Lung (tissue), 12 donors: ENCODE data around the gene HCAR1. TPM values are rescaled to one million over a fixed set of nuclear protein-coding genes. Genes with fewer than 3 reads are reported as not detected.

Source experiments
- ATAC-seq: fragments of 200-7000 bp; cut with Tn5 transposase; one replicate; pipeline ENCODE4 v1.9.1; 2020; ENCODE audit warnings: moderate number of reproducible peaks; ENCODE audit not compliant: insufficient read depth, low FRiP score
- DNase-seq, 3 donors: peaks; one replicate each; pipeline ENCODE4 v3.0.0-alpha.2; 2013 to 2017
- H3K27ac ChIP-seq, 2 donors: one replicate each; pipeline ENCODE4 v1.5.1; 2013; ENCODE audit warnings: mild to moderate bottlenecking in 2 of 2, moderate library complexity in 2 of 2, control low read depth in 1 of 2, inconsistent platforms in 1 of 2, low read depth in 1 of 2, low read length in 1 of 2
- H3K27me3 ChIP-seq, 3 donors: one replicate each; pipeline ENCODE4 v1.5.1; 2013; ENCODE audit warnings: low read length in 2 of 3; ENCODE audit not compliant: control insufficient read depth in 3 of 3, insufficient read depth in 3 of 3
- H3K36me3 ChIP-seq, 4 donors: one replicate each; pipeline ENCODE4 v1.5.1; 2013; ENCODE audit warnings: low read length in 4 of 4, mild to moderate bottlenecking in 1 of 4, moderate library complexity in 1 of 4; ENCODE audit not compliant: control insufficient read depth in 4 of 4, insufficient read depth in 4 of 4
- H3K4me1 ChIP-seq, 5 donors: one replicate each; pipeline ENCODE4 v1.5.1; 2013; ENCODE audit warnings: low read length in 5 of 5, mild to moderate bottlenecking in 2 of 5, moderate library complexity in 1 of 5; ENCODE audit not compliant: control insufficient read depth in 5 of 5, insufficient read depth in 5 of 5
- H3K4me3 ChIP-seq: one replicate; pipeline ENCODE4 v1.5.1; 2013; ENCODE audit warnings: mild to moderate bottlenecking, control low read depth, moderate library complexity
- H3K9ac ChIP-seq, 2 donors: one replicate each; pipeline ENCODE4 v1.5.1; 2013; ENCODE audit warnings: low read length in 2 of 2, control low read depth in 1 of 2; ENCODE audit not compliant: insufficient read depth in 1 of 2
- H3K9me3 ChIP-seq, 4 donors: one replicate each; pipeline ENCODE4 v1.5.1; 2013; ENCODE audit warnings: low read length in 3 of 4, mild to moderate bottlenecking in 1 of 4, moderate library complexity in 1 of 4; ENCODE audit not compliant: control insufficient read depth in 4 of 4, insufficient read depth in 3 of 4
- WGBS, 2 donors: extraction: QIAGEN DNeasy Blood & Tissue Kit; methylation state at CpG; one replicate each; pipeline ENCODE4 v1.1.7; 2013; 5-methylcytosine and 5-hydroxymethylcytosine counted together
- polyA plus RNA-seq, 2 donors: library from polyadenylated mRNA; stranded (reverse); fragments of 200-250 nt; gene quantifications; one replicate each; pipeline ENCODE4 v1.2.1, GENCODE V29; 2013
- total RNA-seq, 2 donors: library from RNA; depleted of rRNA in 1 of 2; stranded (reverse); fragments of >200 nt in 1 of 2; gene quantifications; one replicate each; pipeline ENCODE4 v1.2.1, GENCODE V29; 2014 to 2021
- TF ChIP-seq, protein P1 (sequence below): IDR thresholded peaks from 2 replicates; pipeline ENCODE4 v1.5.1; 2012; ENCODE audit warnings: mild to moderate bottlenecking; ENCODE audit errors: control extremely low read depth, extremely low read depth
- donor health status: control.
- donor health status: control.
- donor health status: Bipolar disorder and iron deficiency.
- donor health status: healthy.
- donor health status: DM: yes; HTN: yes; CAD: no.

HCAR1 gene
- total and polyA plus RNA-seq, 4 donors = 0.29 to 2.2 (median 0.34) TPM

DNA sequence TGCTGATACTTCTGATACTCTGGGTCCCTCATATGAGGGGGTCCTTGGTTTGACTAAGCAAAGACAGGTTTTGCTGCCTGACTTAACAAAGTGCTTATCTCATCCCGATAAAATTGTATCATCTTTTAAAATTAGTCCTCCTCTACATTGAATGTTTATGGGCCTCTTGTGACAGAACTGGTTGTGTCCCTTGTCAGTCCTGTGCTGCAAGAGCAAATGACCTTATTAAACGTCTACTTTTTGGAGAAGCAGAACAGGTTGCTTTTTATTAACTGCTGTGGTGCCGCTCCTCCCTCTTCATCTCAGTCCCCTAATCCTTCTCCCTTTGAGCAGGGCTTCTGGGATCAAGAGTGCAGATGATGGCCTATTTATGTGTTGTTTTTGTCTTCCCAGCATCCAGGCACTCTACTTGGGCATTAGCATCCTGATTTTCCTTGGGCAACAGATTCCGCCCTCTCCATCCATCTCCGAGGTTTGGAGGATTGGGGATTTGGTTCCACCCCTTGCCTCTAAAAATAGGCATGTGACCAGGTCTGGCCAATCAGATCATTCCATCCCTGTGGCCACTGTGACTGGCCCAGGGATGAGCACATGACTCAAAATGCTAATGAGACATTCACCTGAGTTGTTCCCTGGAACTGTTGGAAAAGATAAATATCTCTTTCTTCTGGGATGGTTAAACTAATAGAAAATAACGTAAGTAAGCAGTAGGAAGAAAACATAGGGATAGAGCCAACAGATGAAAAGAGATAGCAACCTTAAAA, 19.1 kb upstream of the HCAR1 start:
- Histone ChIP-seq H3K36me3 (peaks cover 0 to 10% (median 2%) of the 10 kb centered on the region in 4 donors), H3K9ac (no peak overlapping the region), H3K4me3 (no peak overlapping the region), H3K9me3 (no peaks in the 10 kb centered on the region), H3K27ac (no peak overlapping the region), H3K27me3 (no peaks in the 10 kb centered on the region), H3K4me1 (peaks cover 0 to 8% (median 3%) of the 10 kb centered on the region in 5 donors)
- no peak for DNase-seq
- TF ChIP-seq, protein P1, sequence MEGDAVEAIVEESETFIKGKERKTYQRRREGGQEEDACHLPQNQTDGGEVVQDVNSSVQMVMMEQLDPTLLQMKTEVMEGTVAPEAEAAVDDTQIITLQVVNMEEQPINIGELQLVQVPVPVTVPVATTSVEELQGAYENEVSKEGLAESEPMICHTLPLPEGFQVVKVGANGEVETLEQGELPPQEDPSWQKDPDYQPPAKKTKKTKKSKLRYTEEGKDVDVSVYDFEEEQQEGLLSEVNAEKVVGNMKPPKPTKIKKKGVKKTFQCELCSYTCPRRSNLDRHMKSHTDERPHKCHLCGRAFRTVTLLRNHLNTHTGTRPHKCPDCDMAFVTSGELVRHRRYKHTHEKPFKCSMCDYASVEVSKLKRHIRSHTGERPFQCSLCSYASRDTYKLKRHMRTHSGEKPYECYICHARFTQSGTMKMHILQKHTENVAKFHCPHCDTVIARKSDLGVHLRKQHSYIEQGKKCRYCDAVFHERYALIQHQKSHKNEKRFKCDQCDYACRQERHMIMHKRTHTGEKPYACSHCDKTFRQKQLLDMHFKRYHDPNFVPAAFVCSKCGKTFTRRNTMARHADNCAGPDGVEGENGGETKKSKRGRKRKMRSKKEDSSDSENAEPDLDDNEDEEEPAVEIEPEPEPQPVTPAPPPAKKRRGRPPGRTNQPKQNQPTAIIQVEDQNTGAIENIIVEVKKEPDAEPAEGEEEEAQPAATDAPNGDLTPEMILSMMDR = no peak
- 82 to 83% methylated on average over 6 of the region's 6 CpGs for WGBS, 2 donors
- ATAC-seq = no peak

DNA sequence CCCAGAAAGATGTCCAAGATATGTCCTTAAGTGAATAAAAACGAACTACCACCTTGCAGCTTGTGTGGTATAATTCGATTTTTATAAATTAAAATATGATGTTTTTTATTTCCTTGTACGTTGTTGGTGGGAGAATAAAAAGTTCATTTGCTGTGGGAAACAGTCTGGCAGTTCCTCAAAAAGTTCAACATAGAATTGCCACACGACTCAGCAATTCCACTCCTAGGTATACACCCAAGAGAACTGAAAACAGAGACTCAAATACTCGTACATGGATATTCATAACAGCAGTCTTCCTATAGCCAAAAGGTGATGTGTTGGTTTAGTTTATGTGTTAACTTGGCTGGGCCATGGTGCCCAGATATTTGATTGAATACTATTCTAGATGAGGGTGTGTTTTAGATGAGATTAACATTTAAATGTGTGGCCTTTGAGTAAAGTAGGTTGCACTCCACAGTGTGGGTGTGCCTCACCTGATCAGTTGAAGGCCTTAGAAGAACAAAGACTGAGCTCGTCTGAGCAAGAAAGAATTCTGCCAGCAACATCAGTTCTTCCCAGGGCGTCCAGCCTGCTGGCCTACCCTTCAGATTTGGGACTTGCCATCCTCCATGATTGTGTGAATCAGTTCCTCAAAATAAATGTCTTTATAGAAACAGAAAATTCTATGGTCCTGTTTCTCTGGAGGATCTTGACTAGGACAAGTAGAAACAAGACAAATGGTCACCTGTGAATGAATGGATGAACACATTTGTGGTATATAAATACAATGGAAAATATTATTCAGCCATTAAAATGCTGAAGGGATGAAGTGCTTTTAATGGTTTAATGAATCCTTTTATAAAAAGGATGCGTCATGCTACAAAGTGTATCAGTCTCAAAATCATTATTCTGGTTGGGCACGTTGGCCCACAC, 16.8 kb upstream of the HCAR1 start:
- DNase-seq (no peak), ATAC-seq (no peak)
- H3K36me3 ChIP-seq = no peaks in the 10 kb centered on the region
- H3K27ac ChIP-seq = no peak overlapping the region
- H3K9ac ChIP-seq = no peak overlapping the region
- TF ChIP-seq, protein P1 = no peak
- H3K4me3 ChIP-seq = no peak overlapping the region
- H3K9me3 ChIP-seq = no peaks in the 10 kb centered on the region
- 74 to 80% methylated on average over 9 of the region's 9 CpGs for WGBS, 2 donors
- no peaks in the 10 kb centered on the region for H3K4me1 ChIP-seq
- no peaks in the 10 kb centered on the region for H3K27me3 ChIP-seq

DNA sequence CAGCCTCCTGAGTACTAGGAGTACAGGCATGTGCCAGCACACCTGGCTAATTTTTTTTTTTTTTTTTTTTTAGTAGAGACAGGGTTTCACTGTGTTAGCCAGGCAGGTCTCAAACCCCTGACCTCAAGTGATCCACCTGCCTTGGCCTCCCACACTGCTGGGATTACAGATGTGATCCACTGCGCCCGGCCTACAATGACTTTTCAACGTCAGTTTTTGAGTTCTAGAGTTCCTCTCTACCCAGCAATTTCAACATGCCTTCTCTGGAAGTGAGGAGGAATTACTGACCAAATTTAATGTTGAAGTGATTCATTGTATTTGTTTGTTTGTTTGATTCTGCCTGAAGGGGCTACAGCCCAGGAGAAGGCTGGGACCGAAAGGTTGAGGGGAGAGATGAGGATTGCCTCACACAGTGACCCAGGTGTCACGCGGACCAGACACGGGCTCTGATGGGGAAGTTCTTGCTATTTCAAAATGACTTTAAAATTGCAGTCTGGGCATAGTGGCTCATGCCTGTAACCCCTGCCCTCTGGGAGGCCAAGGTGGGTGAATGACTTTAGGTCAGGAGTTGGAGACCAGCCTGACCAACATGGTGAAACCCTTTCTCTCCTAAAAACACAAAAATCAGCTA, 13.4 kb upstream of the HCAR1 start:
- TF ChIP-seq, protein P1 = no peak
- Histone ChIP-seq H3K4me1 (no peaks in the 10 kb centered on the region), H3K27ac (no peak overlapping the region)

More for the DNA sequence above, 13.4 kb upstream of the HCAR1 start:
- no peak for ATAC-seq
- WGBS, 2 donors = 50 to 80% methylated on average over 7 of the region's 7 CpGs
- no peak for DNase-seq
- Histone ChIP-seq H3K9ac (no peak overlapping the region), H3K27me3 (no peaks in the 10 kb centered on the region), H3K36me3 (no peaks in the 10 kb centered on the region), H3K4me3 (no peak overlapping the region), H3K9me3 (no peaks in the 10 kb centered on the region)
